Right renal pelvis (tissue), 4 donors: Measurements from ENCODE around the gene SLC45A1. TPM values are rescaled to one million over a fixed set of nuclear protein-coding genes. Genes with fewer than 3 reads are reported as not detected.

Source experiments
- DNase-seq, 4 donors: peaks; one replicate each; pipeline ENCODE4 v3.0.0-alpha.2; 2013; ENCODE audit warnings: low read depth in 4 of 4, low spot score in 3 of 4, missing footprints in 1 of 4
- polyA plus RNA-seq, 4 donors: library from polyadenylated mRNA; unstranded; fragments of 120-200 nt; gene quantifications; one replicate each; pipeline ENCODE4 v1.2.1, GENCODE V29; 2013; ENCODE audit not compliant: insufficient read length in 4 of 4

Gene SLC45A1
- polyA plus RNA-seq, 4 donors, result 3.9 to 4.5 (median 4.1) TPM

- DNase-seq, result no peak
These were observed 16.4 kb downstream of the SLC45A1 start for GRCh38 chr1:8334106-8334851.

GRCh38 chr1:8335246-8335645, 17.3 kb downstream of the SLC45A1 start:
- DNase-seq, result no peak

GRCh38 chr1:8337776-8338525, 20.0 kb downstream of the SLC45A1 start:
- no peak for DNase-seq

GRCh38 chr1:8338526-8339202, 20.8 kb downstream of the SLC45A1 start:
- no peak for DNase-seq

- DNase-seq, result no peak
These were observed 21.3 kb downstream of the SLC45A1 start for GRCh38 chr1:8339203-8339600.

GRCh38 chr1:8340448-8340847, 22.5 kb downstream of the SLC45A1 start:
- DNase-seq, result no peak

GRCh38 chr1:8342325-8342724, 24.4 kb downstream of the SLC45A1 start:
- DNase-seq, result no peak

GRCh38 chr1:8343044-8343443, 25.1 kb downstream of the SLC45A1 start:
- no peak for DNase-seq

- DNase-seq, result peak; percentile 49 to 69 (median 54)
These were observed 25.6 kb downstream of the SLC45A1 start for GRCh38 chr1:8343464-8344001.

- no peak for DNase-seq
These were observed 27.1 kb downstream of the SLC45A1 start for GRCh38 chr1:8344893-8345507.

GRCh38 chr1:8345621-8346415, 27.9 kb downstream of the SLC45A1 start:
- DNase-seq, result no peak

- no peak for DNase-seq
These were observed 29.7 kb downstream of the SLC45A1 start for GRCh38 chr1:8347635-8348034.

GRCh38 chr1:8348047-8348776, 30.3 kb downstream of the SLC45A1 start:
- DNase-seq, result no peak

- no peak for DNase-seq
These were observed 31.0 kb downstream of the SLC45A1 start for GRCh38 chr1:8348777-8349472.

GRCh38 chr1:8349473-8349865, 31.6 kb downstream of the SLC45A1 start:
- no peak for DNase-seq

GRCh38 chr1:8349961-8350360, 32.0 kb downstream of the SLC45A1 start:
- DNase-seq, result no peak

- no peak for DNase-seq
These were observed 33.2 kb downstream of the SLC45A1 start for GRCh38 chr1:8350914-8351684.
